NCI-H1436 (cell line): ENCODE measurements around the gene PICK1.

Experiments
- DNase-seq: peaks from one replicate; lab custom pipeline; 2025; lab: John Stamatoyannopoulos, UW

Gene PICK1

DNA sequence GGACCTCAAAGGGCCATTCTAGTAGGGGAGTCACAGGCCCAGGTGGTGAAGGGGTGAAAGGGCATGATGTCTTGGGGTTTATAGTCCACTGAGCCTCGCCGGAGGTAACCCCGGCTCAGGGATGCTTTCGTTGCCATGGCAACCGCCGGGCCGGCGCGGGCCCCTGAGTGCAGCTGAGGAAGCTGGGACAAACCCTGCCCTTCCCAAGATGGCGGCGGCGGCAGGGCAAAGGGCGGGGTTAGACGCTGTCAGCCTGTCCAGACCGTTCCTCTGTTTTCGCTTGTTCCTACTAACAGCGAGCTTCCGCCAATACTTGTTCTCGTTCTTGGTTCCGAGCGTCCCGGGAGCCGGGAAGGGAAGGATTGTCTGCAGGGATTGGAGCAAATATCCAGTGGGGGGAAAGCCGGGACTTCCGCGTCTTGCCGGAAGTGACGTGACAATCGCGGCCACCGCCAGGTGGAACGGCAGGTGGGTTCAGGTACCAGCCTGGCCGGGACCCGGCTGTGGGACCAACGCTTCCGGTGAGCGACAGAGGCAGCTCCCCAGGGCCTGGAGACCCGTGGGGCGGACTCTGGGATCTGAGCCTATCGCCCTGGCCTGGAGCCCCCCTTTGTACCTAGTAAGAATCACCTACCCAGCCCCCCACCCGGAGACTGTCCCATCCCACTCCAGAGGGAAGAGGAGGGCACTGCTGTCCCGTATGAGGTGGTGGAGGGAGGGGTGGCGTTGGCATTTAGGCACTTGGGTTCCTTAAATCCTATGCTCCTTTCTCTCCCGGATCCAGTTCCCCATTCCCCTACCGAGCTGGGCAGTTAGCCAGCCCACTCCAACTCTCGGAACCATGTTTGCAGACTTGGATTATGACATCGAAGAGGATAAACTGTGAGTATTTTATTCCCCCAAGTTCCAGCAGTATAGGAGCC is at the start of gene PICK1:
TSS of gene PICK1 (plus strand) at position 436 of the 923 bp plus-strand sequence. CDS start at position 842, 406 bp downstream.
- DNase-seq, result peak; percentile 87

DNA sequence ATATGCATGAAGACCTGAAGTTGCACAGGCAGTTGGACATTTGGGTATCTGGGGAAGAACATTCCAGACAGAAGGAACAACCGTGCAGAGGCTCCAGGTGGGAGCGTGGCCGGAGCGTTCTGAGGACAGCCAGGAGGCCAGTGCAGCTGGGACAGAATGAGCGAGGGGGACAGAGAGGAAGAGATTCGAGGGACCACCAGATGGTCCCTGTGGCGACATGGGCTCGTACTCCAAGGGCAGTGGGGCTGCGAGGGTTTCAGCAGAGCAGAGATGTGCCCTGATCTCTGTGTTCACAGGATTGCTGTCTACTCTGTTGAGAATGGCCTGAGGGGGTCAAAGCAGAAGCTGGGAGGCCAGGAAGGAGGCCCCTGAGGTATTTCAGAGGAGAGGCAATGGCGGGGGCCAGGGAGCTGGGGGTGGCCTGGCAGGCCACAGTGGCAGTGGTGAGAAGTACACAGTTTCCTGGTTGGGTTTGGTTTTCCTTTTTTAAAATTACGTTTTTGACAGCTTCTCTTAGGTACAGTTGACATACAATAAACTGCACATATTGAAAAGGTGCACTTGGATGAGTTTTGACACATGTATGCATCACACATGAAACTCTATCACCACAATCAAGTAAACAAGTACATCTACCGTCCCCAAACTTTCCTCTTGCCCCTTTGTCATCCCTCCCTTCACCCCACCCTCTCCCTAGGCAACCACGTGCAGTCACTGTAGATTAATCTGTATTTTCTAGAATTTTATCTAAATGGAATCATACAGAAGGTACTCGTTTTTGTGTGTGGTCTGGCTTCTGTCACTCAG is 48.0 kb upstream of the PICK1 start:
- DNase-seq, result no peak

DNA sequence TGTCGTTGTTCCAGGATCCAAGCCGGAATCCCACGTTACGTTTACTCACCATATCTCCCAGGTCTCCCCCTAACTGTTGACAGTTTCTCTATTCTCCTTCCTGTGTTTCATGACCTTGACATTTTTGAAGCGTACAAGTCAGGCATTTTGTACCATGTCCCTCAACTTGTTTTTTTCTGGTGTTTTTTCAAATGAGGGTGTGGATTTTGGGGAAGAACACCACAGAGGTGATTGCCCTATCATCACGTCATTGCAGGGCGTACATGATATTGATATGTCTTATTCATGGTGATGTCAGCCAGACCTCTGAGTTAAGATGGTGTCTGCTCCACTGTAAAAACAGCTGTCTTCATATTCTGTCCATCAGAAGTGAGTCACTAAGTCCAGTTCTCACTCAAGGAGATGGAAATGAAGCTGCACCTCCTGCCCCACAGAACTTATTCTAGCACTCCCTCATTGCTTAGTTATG is 44.6 kb upstream of the PICK1 start:
- DNase-seq, result no peak

DNA sequence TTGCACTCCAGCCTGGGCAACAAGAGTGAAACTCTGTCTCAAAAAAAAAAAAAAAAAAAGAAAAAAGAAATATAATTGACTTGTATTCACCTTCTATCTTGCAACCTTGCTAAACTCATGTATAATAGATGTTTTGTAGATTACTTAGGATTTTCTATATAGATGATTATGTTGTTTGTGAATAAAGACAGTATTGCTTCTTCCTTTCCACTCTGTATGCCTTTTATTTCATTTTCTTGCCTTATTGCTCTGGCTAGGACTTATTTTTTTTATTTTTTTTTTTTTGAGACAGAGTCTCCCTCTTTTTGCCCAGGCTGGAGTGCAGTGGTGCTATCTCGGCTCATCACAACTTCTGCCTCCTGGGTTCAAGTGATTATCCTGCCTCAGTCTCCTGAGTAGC is 43.1 kb upstream of the PICK1 start:
- no peak for DNase-seq

DNA sequence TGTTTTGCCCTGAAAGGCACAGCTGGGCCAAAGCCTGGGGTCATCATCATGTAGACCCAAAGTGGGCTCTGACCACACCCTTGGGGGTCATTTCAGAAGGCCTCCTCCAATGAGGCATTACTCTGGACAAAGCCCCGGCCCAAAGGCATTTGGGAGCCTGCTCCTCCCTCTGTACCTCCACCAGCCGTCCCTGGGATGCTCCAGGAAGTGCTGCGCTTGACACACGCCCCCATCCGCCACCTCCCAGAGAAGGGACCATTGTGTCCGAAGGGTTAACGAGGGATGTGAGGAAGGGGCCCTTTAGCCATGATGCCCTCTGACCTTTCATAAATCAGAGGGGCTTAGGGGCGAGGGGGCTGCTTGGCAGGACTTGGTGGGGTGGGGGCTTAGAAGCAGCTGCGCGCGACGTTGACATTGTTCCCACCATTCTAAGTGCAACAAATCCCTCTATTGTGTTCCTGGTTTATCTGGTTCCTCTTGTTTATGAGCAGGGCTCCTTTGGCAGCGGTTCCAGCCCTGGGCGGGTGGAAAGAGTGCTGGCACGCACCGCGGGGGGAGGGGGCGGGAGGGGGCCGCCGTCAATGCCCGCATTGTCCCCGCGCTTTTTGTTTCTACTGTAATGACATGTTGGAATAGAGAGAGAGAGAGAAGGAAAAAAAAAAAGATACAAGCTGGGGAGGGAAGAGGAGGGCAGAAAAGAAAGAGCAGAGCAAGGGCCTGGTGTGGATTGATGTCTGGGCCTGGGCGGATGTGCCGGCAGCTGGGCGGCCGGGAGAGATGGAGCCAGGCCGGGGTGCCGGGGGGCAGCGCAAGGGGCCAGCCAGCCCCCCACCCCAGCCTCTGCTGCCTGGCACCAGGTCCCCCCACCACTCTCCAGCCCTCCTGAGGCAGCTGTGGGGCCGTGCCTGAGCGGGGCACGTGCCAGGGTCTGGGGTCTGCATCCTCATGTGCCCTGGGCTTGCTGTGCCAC is 40.7 kb upstream of the PICK1 start:
- DNase-seq, result no peak

DNA sequence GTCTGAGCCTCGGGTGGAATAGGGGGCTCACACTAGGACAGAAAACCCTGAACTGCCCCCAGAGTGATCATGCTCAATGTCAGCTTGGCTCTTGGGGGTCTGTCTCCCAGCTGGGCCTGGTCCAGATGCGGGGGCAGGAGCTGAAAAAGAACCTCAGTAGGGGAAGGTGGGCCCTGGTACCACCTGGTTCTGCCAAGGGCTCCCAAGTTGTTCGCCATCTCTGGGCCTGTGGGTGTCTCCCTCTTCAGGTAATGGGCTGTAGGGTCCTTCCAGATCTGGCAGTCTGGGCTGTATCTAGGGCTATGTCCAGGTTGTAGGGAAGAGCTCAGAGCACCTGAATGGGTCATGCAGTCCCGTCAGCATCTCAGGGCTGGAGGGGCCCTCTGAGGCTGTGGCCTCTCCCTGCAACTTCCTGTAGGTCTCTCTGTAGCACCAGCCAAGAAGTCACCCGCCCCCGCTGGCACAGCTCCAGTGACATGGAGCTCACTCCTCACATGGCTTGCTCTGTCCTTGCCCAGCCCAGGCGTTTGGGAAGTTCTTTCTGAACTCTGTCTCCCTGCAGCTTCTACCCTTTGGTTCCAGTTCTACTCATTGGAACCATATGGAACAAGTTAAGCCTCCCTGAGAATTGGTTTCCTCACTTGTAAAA is 39.8 kb upstream of the PICK1 start:
- no peak for DNase-seq

DNA sequence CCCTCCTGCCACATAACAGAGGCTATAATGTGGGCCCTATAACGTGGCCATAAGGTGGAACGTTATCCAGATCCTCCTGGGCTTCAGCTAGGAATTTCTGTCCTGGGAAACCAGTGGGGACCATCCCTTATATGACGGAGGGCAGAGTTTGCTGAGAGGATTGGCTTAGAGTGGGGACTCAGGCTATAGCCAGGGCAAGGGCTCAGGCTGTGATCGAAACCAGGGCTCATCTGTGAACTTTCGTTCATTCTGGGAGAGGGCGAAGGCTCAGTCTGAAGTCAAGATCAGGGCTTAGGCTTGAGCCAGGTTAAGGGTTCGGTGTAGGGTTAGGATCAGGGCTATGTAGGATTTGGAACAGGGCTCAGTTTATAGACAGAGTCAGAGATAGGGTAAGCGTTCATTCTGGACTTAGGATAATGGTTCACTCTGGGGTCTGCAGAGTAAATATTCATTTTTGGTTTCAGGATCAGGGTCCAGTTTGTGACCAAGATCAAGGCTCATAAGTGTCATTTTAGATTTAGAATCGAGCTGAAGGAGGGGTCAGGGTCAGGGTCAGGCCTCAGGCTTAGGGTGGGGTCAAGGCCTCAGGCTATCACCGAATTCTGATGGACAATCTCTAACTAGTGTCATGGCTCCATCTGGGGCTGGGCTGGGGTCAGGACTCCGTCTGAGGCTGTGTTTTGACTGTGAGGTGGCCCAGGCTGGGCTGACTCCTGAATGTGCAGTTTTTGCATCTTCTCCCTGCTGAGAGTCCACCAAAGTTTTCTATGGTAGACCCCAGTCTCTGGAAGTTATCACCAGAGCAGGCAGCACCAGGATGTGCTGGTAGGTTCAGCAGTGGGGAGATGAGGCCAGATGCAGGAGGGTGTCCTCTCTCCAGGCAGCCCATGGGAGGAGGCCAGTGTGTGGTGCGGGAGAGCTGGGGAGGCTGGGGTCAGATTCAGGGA is 39.0 kb upstream of the PICK1 start:
- DNase-seq, result no peak

DNA sequence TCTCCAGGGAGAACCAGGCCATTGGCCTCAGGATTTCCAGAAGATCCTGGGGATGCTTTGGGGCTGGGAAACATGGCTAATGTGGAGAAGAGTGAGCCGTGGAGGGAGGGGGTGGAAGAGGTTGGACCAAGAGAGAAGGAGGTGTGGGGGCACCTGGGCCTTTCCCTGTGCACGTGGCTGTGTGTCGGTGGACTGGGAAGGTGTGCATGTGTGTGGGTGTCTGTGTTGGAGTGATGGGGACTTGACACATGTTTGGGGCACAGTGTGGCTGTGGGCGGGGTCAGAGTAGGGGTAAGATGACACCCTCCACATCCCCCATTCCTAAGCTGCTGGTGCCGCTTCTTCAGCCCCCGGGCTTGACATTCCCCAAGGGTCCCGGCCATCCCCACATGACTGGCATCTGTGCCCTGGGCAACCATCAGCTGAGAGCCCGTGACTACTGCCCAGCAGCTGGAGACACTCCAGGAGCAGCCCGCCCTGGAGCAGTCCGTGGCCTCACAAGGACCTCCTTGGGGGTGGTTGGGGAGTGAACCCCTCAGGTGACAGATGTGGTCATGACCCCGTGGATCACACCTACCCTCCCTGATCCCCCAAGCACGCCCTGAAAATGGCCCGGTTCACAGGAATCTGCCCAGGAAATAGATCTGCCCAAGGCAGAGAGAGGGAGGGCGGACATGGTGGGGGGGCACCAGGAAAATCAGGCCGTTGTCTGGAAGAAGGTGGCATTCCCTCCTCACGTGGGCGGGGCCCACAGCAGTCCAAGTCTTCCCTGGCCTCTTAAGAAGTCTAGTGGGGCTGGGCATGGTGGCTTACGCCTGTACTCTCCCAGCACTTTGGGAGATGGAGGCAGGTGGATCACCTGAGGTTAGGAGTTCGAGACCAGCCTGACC is 38.0 kb upstream of the PICK1 start:
- no peak for DNase-seq

GRCh38 chr22:38021206-38021605 is 36.0 kb upstream of the PICK1 start:
- no peak for DNase-seq

DNA sequence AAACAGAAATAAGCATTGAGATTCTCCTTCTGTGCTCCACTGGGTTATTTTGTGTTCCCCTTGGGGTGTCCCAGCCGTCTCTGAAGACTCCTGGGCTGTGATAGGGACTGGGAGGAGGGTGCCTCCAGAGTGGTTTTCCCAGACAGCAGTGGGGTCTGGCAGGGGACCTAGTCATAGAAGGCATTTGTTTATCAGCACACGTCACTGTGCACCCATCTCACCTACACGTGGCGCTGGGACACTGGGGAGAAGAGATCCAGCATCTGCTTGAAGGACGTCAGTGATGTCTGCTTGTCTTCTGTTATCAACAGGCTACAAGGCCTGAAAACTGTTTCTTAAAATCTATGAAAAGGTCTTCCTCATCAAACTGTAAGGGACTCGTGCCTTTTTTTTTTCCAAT is 34.2 kb upstream of the PICK1 start:
- DNase-seq, result no peak

- no peak for DNase-seq
Observed at GRCh38 chr22:38025514-38025913, 31.7 kb upstream of the PICK1 start.

GRCh38 chr22:38026130-38027111 is 30.8 kb upstream of the PICK1 start:
- no peak for DNase-seq

- DNase-seq, result no peak
Observed at GRCh38 chr22:38027487-38027886, 29.7 kb upstream of the PICK1 start.

- DNase-seq, result no peak
Observed at GRCh38 chr22:38028344-38029130, 28.7 kb upstream of the PICK1 start.

DNA sequence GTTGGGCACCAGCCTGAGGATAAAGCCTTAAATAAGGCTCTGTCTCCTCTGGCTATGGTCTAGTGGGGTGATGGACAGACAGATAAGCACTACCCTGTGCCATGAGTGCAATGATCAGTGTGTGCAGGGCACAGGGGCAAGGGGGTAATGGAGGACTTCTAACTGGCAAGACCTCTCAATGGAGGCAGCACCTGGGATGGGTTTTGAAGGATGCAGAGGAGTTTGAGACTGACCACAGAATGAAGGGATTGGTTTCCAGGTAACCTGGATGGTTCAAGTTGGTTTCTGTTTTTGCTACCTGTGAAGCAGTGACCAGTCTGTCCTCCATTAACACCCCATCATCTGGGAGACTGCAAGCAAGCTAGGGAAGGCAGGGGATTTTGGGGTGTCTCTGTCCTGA is 27.8 kb upstream of the PICK1 start:
- no peak for DNase-seq

- no peak for DNase-seq
Observed at GRCh38 chr22:38029901-38030300, 27.3 kb upstream of the PICK1 start.
